Stimulated activated CD8-positive, alpha-beta memory T cell treated with anti-CD3 and anti-CD28 coated beads, Interleukin-4, amount 100 ng/mL, for 48 hours (primary cell): ENCODE data around the gene GARNL3.

Source experiments
- DNase-seq: peaks from one replicate; pipeline ENCODE4 v3.0.0-alpha.2; 2020

The GARNL3 gene

GRCh38 chr9:127280880-127281660 lies 16.5 kb downstream of the GARNL3 start:
- DNase-seq, result no peak

GRCh38 chr9:127281891-127282290 lies 17.3 kb downstream of the GARNL3 start:
- no peak for DNase-seq

GRCh38 chr9:127282611-127283010 lies 18.0 kb downstream of the GARNL3 start:
- DNase-seq, result no peak

GRCh38 chr9:127283135-127283534 lies 18.6 kb downstream of the GARNL3 start:
- no peak for DNase-seq

GRCh38 chr9:127283917-127284497 lies 19.4 kb downstream of the GARNL3 start:
- peak; percentile 26 for DNase-seq

- no peak for DNase-seq
These were observed 21.4 kb downstream of the GARNL3 start for GRCh38 chr9:127285965-127286364.

GRCh38 chr9:127290561-127291065 lies 26.0 kb downstream of the GARNL3 start:
- no peak for DNase-seq

- DNase-seq, result no peak
These were observed 26.7 kb downstream of the GARNL3 start for GRCh38 chr9:127291246-127291778.

GRCh38 chr9:127292415-127292814 lies 27.8 kb downstream of the GARNL3 start:
- no peak for DNase-seq

- DNase-seq, result no peak
These were observed 28.8 kb downstream of the GARNL3 start for GRCh38 chr9:127293328-127293727.

- DNase-seq, result no peak
These were observed 29.2 kb downstream of the GARNL3 start for GRCh38 chr9:127293767-127294166.

GRCh38 chr9:127295005-127295404 lies 30.4 kb downstream of the GARNL3 start:
- no peak for DNase-seq

GRCh38 chr9:127300886-127301447 lies 36.4 kb downstream of the GARNL3 start:
- no peak for DNase-seq

- no peak for DNase-seq
These were observed 39.3 kb downstream of the GARNL3 start for GRCh38 chr9:127303830-127304229.

- no peak for DNase-seq
These were observed 40.7 kb downstream of the GARNL3 start for GRCh38 chr9:127305206-127305837.

GRCh38 chr9:127305838-127306226 lies 41.3 kb downstream of the GARNL3 start:
- no peak for DNase-seq

GRCh38 chr9:127307802-127308201 lies 43.2 kb downstream of the GARNL3 start:
- DNase-seq, result no peak

GRCh38 chr9:127308652-127309434 lies 44.3 kb downstream of the GARNL3 start:
- DNase-seq, result no peak

GRCh38 chr9:127309715-127310114 lies 45.1 kb downstream of the GARNL3 start:
- DNase-seq, result no peak

- DNase-seq, result peak; percentile 55
These were observed 46.7 kb downstream of the GARNL3 start for GRCh38 chr9:127311239-127311741.

GRCh38 chr9:127313042-127313560 lies 48.5 kb downstream of the GARNL3 start:
- DNase-seq, result no peak

- DNase-seq, result no peak
These were observed 50.3 kb downstream of the GARNL3 start for GRCh38 chr9:127314911-127315310.
